Right ventricle myocardium inferior (tissue), 1 donor: Measurements from ENCODE around the gene ZNF282. TPM values are rescaled to one million over a fixed set of nuclear protein-coding genes. Genes with fewer than 3 reads are reported as not detected.
"Not testable (repeated sequence)": the region's sequence is repeated elsewhere in the genome, so short reads cannot be mapped to it uniquely, and the experiment has no call there.

Source experiments
- ATAC-seq: fragments of 200-7000 bp; cut with Tn5 transposase; one replicate; pipeline ENCODE4 v1.9.1; 2020; ENCODE audit warnings: mild to moderate bottlenecking, moderate library complexity
- DNase-seq: peaks from one replicate; pipeline ENCODE4 v3.0.0; 2021; ENCODE audit errors: missing footprints
- intact Hi-C: fragments of 100-400 bp; cut with DNase I; formaldehyde crosslinking; loops from one replicate; pipeline ENCODE4 v1.11.0; 2022
- total RNA-seq: library from RNA; stranded (reverse); fragmentation: NEBNext Ultra II Directional; extraction: Animal tissue kit (Norgen Biotek cat#: 25700); gene quantifications from one replicate; pipeline ENCODE4 v1.2.1, GENCODE V29; 2021
- donor health status: DM: no; HTN: yes; CAD: no; lungs with severe emphysema.

Gene ZNF282
- total RNA-seq, 1 donor from 2014 or later, result 13.2 TPM

DNA sequence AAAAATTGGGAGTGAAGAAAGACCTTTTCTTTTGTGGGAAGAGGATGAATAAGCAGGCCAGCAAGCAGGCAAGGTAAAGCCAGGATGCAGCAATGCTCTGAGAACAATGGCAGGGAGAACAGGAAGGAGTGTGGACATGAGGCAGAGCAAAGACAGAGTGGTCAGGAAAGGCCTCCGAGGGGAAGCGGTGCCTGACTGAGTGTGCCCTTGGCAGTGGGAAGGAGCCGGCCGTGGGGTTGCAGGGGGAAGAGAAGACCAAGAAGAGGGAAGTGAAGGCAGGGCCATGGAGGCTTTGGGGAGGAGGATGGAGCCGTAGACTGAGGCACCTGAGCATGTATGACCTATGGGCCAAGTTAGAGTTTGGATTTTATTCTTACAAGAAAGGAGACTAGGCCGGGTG is 22.2 kb downstream of the ZNF282 start:
- ATAC-seq (no peak), DNase-seq (no peak)
- intact Hi-C loops, result no loop called here

- intact Hi-C loops, result no loop called here
- ATAC-seq (no peak), DNase-seq (no peak)
Observed at GRCh38 chr7:149218469-149219420, 23.4 kb downstream of the ZNF282 start.

GRCh38 chr7:149220534-149220933 is 25.2 kb downstream of the ZNF282 start:
- DNase-seq (no peak), ATAC-seq (no peak)
- intact Hi-C loops, result no loop called here

DNA sequence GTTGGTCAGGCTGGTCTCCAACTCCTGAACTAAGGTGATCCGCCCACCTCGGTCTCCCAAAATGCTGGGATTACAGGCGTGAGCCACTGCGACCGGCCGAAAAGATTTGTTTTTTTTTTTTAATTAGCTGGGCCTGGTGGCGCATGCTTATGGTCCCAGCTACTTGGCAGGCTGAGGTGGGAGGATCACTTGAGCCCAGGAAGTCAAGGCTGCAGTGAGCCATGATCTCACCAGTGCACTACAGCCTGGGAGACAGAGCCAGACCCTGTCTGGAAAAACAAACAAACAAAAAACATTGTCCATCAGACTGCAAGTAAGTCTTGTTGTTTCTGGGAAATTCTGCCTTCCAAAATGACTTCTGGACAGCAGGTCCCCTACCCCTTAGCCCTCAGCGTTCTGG is 27.8 kb downstream of the ZNF282 start:
- intact Hi-C loops, result no loop called here
- DNase-seq (no peak), ATAC-seq (no peak)

- intact Hi-C loops, result no loop called here
- DNase-seq (no peak), ATAC-seq (no peak)
Observed at GRCh38 chr7:149223761-149224160, 28.4 kb downstream of the ZNF282 start.

DNA sequence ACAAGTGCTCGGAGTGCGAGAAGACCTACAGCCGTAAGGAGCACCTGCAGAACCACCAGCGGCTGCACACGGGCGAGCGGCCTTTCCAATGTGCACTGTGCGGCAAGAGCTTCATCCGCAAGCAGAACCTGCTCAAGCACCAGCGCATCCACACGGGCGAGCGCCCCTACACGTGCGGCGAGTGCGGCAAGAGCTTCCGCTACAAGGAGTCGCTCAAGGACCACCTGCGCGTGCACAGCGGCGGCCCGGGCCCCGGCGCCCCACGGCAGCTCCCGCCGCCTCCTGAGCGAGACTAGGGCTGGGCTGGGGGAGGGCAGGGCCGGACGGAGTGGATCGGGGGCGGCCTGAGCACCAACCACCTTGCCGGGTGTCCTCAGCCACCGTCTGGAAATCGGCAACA is 29.0 kb downstream of the ZNF282 start:
- intact Hi-C loops, result no loop called here
- no peak for ATAC-seq
- no peak for DNase-seq

- peak; percentile 16 for DNase-seq
Observed at GRCh38 chr7:149225106-149225505, 29.8 kb downstream of the ZNF282 start.

GRCh38 chr7:149225656-149226055 is 30.3 kb downstream of the ZNF282 start:
- intact Hi-C loops, result no loop called here
- DNase-seq, result no peak

More at GRCh38 chr7:149225106-149225505, 29.8 kb downstream of the ZNF282 start:
- intact Hi-C loops, result no loop called here
- ATAC-seq, result no peak

DNA sequence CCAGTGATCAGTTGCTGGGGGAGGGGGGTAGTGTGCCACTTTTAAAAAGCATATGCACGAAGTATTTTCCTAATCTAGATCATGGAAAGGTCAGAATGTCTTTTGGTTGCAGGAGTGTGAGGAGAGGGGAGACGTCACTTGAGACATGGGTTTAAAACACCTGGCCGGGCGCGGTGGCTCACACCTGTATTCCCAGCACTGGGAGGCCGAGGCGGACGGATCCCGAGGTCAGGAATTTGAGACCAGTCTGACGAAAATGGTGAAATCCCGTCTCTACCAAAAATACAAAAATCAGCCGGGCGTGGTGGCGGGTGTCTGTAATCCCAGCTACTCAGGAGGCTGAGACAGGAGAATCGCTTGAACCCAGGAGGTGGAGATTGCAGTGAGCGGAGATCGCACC is 31.0 kb downstream of the ZNF282 start:
- ATAC-seq, DNase-seq, intact Hi-C loops: not testable (repeated sequence)

More at GRCh38 chr7:149225656-149226055, 30.3 kb downstream of the ZNF282 start:
- no peak for ATAC-seq

DNA sequence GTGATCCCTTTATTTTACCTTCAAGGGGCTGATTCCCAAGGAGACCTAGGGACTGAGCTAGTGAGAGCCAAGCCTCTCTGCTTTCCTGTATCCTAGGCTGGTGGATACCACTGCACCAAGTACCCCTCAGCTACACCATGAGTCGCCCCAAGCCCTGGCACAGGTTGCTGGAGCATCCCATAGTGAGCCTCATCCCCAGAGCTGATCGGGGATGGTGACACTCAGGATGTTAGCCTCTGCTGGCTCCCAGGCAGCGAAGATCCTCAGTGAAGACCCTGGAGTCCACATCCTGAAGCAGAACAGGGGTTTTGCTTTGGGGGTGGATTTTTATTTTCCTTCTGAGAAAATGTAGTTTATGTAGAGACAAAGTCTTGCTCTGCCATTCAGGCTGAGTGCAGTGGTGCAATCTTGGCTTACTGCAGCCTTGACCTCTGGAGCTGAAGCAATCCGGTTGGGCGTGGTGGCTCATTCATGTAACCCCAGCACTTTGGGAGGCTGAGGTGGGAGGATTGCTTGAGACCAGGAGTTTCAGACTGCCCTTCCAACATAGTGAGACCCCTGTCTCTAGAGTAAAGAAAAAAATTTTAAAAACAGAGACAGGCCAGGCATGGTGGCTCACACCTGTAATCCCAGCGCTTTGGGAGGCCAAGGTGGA is 31.6 kb downstream of the ZNF282 start:
- no peak for ATAC-seq
- intact Hi-C loops, result no loop called here
- DNase-seq, result no peak

GRCh38 chr7:149228831-149229471 is 33.6 kb downstream of the ZNF282 start:
- intact Hi-C loops, result no loop called here
- DNase-seq, result no peak
- no peak for ATAC-seq

- peak; percentile 9 for ATAC-seq
- intact Hi-C loops, result no loop called here
- no peak for DNase-seq
Observed at GRCh38 chr7:149229526-149229925, 34.2 kb downstream of the ZNF282 start.

DNA sequence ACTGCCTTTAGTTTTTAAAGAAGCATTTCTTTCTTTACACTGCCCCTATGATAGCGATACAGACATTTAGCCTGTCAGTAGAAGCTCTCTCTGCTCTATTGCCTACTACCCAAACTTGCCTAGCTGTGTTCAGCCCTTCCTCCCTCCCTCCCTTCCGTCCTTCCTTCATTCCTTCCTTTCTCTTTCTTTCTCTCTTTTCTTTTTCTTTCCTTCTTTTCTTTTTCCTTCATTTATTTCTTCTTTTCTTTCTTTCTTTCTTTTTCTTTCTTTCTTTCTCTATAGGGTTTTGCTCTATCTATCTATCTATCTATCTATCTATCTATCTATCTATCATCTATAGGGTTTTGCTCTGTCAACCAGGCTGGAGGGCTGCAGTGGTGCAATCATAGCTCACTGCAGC is 37.0 kb downstream of the ZNF282 start:
- intact Hi-C loops, result no loop called here
- ATAC-seq (no peak), DNase-seq (no peak)

- DNase-seq, ATAC-seq, intact Hi-C loops: not testable (repeated sequence)
Observed at GRCh38 chr7:149233655-149234204, 38.4 kb downstream of the ZNF282 start.

DNA sequence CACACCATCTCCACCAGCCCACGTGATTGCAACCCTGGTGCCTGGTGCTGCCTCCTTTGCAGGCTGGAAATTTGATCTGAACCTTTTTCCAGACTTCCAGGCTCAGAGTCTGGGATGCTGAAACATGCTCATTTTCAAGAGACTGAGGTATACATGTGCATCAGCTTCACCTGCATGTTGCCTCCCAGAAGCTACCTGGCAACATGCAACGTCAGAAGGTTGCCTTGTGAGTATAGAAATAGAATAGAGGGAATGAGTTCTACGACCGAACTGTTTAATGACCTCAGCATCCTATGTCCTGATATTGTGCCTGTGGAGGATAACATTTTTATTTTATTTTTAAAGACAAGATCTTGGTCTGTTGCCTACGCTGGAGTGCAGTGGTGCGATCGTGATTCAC is 42.2 kb downstream of the ZNF282 start:
- ATAC-seq (no peak), DNase-seq (peak; percentile 42)
- intact Hi-C loops, result loop anchor here (5.0 kb wide), 1 partner anchor 40 kb away; the partner anchor contains the start of gene ZNF282

- intact Hi-C loops, result loop anchor here (5.0 kb wide), 1 partner anchor 41 kb away; the partner anchor contains the start of gene ZNF282
- no peak for ATAC-seq
- no peak for DNase-seq
Observed at GRCh38 chr7:149238051-149238450, 42.7 kb downstream of the ZNF282 start.

DNA sequence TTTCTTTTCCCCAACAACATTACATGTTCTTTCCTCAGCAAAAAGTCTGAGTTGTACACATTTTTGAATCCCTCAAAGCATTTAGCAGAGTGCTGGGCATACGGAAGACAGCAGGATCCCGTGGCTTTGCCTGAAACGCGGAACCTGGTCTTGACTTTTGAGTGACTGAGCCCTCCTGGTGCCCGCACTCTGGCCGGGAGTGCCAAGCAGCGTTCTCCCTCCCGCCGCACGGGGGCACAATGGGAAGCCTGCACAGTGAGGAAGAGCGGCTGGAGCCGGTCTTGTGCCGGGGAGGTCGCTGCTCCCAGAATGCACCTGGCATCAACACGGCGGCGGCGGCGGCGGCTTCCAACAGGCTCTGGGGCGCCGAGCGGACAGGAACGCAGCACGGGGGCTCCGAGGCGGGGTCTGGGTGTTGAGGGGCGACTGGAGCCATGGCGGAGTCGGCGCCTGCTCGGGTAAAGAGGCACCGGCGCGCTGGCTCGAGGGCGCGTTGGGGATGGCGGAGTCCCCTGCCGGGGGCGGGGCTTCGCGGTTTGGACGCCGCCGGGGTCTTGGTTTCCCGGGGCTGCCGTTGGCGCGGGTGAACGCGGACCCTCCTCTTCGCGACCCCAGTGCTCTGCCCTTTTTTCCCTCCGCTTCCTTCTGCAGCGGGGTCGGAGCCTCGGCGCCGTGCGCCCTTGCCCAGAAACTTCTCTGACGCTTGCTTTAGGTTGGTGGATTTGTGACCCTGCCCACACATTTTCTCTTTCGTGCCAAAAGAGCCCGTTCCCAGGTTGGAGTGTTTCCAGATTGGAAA is 44.2 kb downstream of the ZNF282 start, which contains the start of gene ZNF212:
Gene ZNF212, plus strand, starts transcription at position 307 of the 799 bp plus-strand sequence. Its CDS starts 128 bp downstream, at position 435.
- DNase-seq (peak; percentile 96), ATAC-seq (peak; percentile 100)
- intact Hi-C loops, result loop anchor here (5.0 kb wide), 1 partner anchor 42 kb away; the partner anchor contains the start of gene ZNF282

- ATAC-seq (no peak), DNase-seq (no peak)
- intact Hi-C loops, result no loop called here
Observed at GRCh38 chr7:149240637-149241036, 45.3 kb downstream of the ZNF282 start.
